Mesendoderm (in vitro differentiated cells): ENCODE results near the gene CLEC4A.
A peak's percentile ranks its signal among the peaks of the same experiment; 100 is the strongest.
"Not testable (repeated sequence)": the region's sequence is repeated elsewhere in the genome, so short reads cannot be mapped to it uniquely, and the experiment has no call there.

ENCODE experiments used
- DNase-seq: peaks from one replicate; pipeline ENCODE4 v3.0.0; 2013
- H2AK5ac ChIP-seq: 2 replicates; pipeline ENCODE4 v1.6.1; 2013; ENCODE audit warnings: low read length, inconsistent platforms
- H2BK120ac ChIP-seq: 2 replicates; pipeline ENCODE4 v1.6.1; 2013; ENCODE audit warnings: low read depth, mild to moderate bottlenecking, low read length, moderate library complexity, mixed read lengths
- H2BK15ac ChIP-seq: replicated peaks from 2 replicates; pipeline ENCODE4 v1.6.1; 2013; ENCODE audit warnings: low read depth, mild to moderate bottlenecking, moderate library complexity
- H2BK5ac ChIP-seq: 2 replicates; pipeline ENCODE4 v1.6.1; 2013; ENCODE audit warnings: low read length, inconsistent platforms
- H3K18ac ChIP-seq: 2 replicates; pipeline ENCODE4 v1.6.1; 2013; ENCODE audit warnings: mild to moderate bottlenecking, low read length, mixed read lengths
- H3K23ac ChIP-seq: one replicate; pipeline ENCODE4 v1.6.1; 2013; ENCODE audit warnings: low read length
- H3K27ac ChIP-seq: 2 replicates; pipeline ENCODE4 v1.5.1; 2013; ENCODE audit warnings: low read depth, mild to moderate bottlenecking, inconsistent platforms, low read length, moderate library complexity
- H3K27me3 ChIP-seq: 2 replicates; pipeline ENCODE4 v1.6.1; 2013; ENCODE audit warnings: low read length, control low read depth, mild to moderate bottlenecking, inconsistent platforms; ENCODE audit not compliant: insufficient read depth, poor library complexity
- H3K36me3 ChIP-seq: 2 replicates; pipeline ENCODE4 v1.6.1; 2013; ENCODE audit warnings: low read length, inconsistent platforms; ENCODE audit not compliant: control insufficient read depth, insufficient read depth
- H3K4ac ChIP-seq: one replicate; pipeline ENCODE4 v1.6.1; 2013; ENCODE audit warnings: low read depth, mild to moderate bottlenecking, low read length, moderate library complexity
- H3K4me1 ChIP-seq: 2 replicates; pipeline ENCODE4 v1.6.1; 2013; ENCODE audit warnings: low read depth, low read length, inconsistent platforms; ENCODE audit not compliant: control insufficient read depth
- H3K4me2 ChIP-seq: 2 replicates; pipeline ENCODE4 v1.6.1; 2013; ENCODE audit warnings: low read length
- H3K4me3 ChIP-seq: 2 replicates; pipeline ENCODE4 v1.5.1; 2013; ENCODE audit warnings: mild to moderate bottlenecking, low read length
- H3K56ac ChIP-seq: one replicate; pipeline ENCODE4 v1.6.1; 2013; ENCODE audit warnings: low read length
- H3K79me1 ChIP-seq: 2 replicates; pipeline ENCODE4 v1.6.1; 2013; ENCODE audit warnings: low read length, inconsistent platforms
- H3K79me2 ChIP-seq: 2 replicates; pipeline ENCODE4 v1.6.1; 2013; ENCODE audit warnings: mild to moderate bottlenecking, low read length; ENCODE audit not compliant: control insufficient read depth, insufficient read depth
- H3K9ac ChIP-seq: 2 replicates; pipeline ENCODE4 v1.6.1; 2013; ENCODE audit warnings: low read length, inconsistent platforms
- H4K5ac ChIP-seq: one replicate; pipeline ENCODE4 v1.6.1; 2013; ENCODE audit warnings: low read length
- H4K8ac ChIP-seq: one replicate; pipeline ENCODE4 v1.6.1; 2013; ENCODE audit warnings: low read depth, mild to moderate bottlenecking, control low read depth, low read length, moderate library complexity
- WGBS: extraction: QIAGEN DNeasy Blood & Tissue Kit; methylation state at CpG from one replicate; pipeline ENCODE4 v1.1.7; 2013; ENCODE audit warnings: low lambda C conversion rate, missing lambda C conversion rate; ENCODE audit not compliant: insufficient coverage; ENCODE audit errors: extremely low coverage; 5-methylcytosine and 5-hydroxymethylcytosine counted together

The CLEC4A gene

DNA sequence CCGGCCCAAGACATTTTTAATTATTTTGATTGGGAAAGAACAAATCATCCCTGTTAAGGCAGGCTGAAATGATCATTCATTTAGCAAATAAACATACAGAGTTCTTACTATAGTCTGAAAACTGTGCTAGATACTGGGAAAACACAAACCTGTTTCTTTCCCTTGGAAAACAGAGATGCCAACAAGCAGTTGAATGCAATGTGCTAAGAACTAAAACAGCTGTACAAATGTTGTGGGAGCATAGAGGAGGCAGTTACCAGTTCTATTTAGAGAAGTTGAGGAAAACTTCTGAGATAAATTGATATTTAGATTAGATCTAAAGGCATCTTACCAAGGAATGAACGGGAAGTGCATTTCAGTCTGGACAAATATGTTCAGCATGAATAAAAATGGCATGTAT lies 44.5 kb upstream of the CLEC4A start:
- Histone ChIP-seq H2BK120ac (no peak overlapping the region), H3K4me3 (no peak overlapping the region), H3K4me2 (no peak overlapping the region), H3K79me2 (peaks cover 12% of the 10 kb centered on the region), H3K4me1 (peaks cover 3% of the 10 kb centered on the region), H3K4ac (no peak overlapping the region), H2AK5ac (no peak overlapping the region), H3K9ac (no peak overlapping the region), H3K36me3 (no peaks in the 10 kb centered on the region), H3K23ac (no peak overlapping the region), H3K27me3 (no peaks in the 10 kb centered on the region), H3K27ac (no peak overlapping the region), H2BK15ac (no peak overlapping the region), H4K5ac (no peak overlapping the region), H3K56ac (no peak overlapping the region), H4K8ac (no peak overlapping the region), H3K79me1 (peaks cover 2% of the 10 kb centered on the region), H2BK5ac (no peak overlapping the region), H3K18ac (no peak overlapping the region)
- WGBS = no CpG with 5 or more reads among the region's 2 CpGs
- DNase-seq = no peak

DNA sequence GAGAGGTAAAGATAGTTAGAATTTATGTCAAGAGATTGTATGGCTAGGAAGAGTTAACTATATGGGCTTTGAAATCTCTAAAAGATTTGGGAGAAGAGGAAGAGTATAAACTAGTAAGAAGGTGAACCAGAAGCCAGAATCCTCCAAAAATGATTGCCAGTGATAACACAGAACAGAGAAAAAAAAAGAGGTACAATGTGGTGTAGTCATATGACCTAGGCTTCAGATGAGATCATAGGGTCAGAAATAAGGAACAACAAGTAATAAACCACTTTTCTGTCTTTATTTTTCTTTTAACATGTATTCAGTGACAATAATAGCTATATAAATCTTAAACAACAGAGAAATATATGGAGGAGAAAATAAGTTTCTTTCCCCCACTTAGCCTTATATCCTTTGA lies 43.3 kb upstream of the CLEC4A start:
- no peaks in the 10 kb centered on the region for H3K27me3 ChIP-seq
- H3K27ac ChIP-seq = no peak overlapping the region
- no peak for DNase-seq
- no peak overlapping the region for H3K23ac ChIP-seq
- H3K4me2 ChIP-seq = no peak overlapping the region
- peaks cover 3% of the 10 kb centered on the region for H3K4me1 ChIP-seq
- H3K4me3 ChIP-seq = no peak overlapping the region
- H2BK15ac ChIP-seq = no peak overlapping the region
- no peak overlapping the region for H4K5ac ChIP-seq
- H3K79me2 ChIP-seq = peaks cover 15% of the 10 kb centered on the region
- no peak overlapping the region for H2AK5ac ChIP-seq
- H3K9ac ChIP-seq = no peak overlapping the region
- H2BK5ac ChIP-seq = no peak overlapping the region
- H3K56ac ChIP-seq = no peak overlapping the region
- no peak overlapping the region for H3K4ac ChIP-seq
- peaks cover 2% of the 10 kb centered on the region for H3K79me1 ChIP-seq
- no peaks in the 10 kb centered on the region for H3K36me3 ChIP-seq
- H2BK120ac ChIP-seq = no peak overlapping the region
- no peak overlapping the region for H3K18ac ChIP-seq
- no peak overlapping the region for H4K8ac ChIP-seq

DNA sequence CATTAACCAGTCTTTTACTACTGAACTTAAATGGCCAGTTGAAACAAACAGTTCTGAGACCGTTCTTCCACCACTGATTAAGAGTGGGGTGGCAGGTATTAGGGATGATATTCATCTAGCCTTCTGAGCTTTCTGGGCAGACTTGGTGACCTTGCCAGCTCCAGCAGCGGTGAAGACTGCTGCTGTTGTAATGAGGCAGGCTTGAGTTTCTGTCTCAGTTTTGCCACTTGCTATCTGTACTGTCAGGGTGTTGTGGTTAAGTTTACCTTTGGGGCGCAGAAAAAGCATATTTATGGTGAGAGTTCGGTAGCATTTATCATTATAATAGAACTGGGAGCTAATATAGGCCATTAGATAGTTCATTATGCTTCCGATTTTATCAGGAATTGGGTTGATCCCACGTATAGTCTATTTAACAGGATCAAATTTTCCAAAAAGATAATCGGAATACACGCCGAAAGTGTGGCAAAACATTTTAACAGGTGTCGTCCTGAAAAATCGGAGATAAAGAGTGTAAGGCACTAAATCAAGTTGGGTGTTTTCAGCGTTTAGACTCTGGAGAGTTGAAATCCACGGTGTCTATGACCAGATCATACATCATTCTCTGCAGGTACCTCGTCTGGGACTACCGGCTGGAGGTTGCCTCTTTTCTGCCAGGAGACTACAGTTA lies 42.0 kb upstream of the CLEC4A start:
- peak overlapping the region; percentile 69 for H3K18ac ChIP-seq
- H2BK120ac ChIP-seq = no peak overlapping the region
- H3K27ac ChIP-seq = peak overlapping the region; percentile 76
- no peak overlapping the region for H3K23ac ChIP-seq
- peaks cover 2% of the 10 kb centered on the region for H3K79me1 ChIP-seq
- peak overlapping the region; percentile 87 for H3K9ac ChIP-seq
- H2BK15ac ChIP-seq = no peak overlapping the region
- peak overlapping the region; percentile 50 for H3K4ac ChIP-seq
- H3K4me1 ChIP-seq = peaks cover 3% of the 10 kb centered on the region
- H2AK5ac ChIP-seq = no peak overlapping the region
- WGBS = no CpG with 5 or more reads among the region's 15 CpGs
- H3K79me2 ChIP-seq = peaks cover 15% of the 10 kb centered on the region
- no peak for DNase-seq
- no peak overlapping the region for H4K5ac ChIP-seq
- H4K8ac ChIP-seq = no peak overlapping the region
- H3K27me3 ChIP-seq = no peaks in the 10 kb centered on the region
- H3K36me3 ChIP-seq = no peaks in the 10 kb centered on the region
- H3K4me2 ChIP-seq = peak overlapping the region; percentile 68
- H3K56ac ChIP-seq = peak overlapping the region; percentile 95
- no peak overlapping the region for H2BK5ac ChIP-seq
- H3K4me3 ChIP-seq = peak overlapping the region; percentile 93

DNA sequence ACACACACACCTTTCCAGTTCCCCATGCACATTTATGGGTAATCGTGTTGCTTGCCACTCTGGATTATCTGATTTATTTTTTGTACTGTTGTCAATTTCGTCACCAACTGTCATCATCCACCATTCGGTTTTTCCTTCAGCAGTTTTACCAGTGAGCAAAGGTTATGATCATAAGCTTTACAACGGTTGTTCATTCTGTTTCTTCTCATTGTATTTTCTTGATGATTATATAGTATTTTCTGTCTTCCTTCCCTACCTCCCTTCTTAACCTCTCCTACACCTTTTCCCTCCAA lies 40.7 kb upstream of the CLEC4A start:
- Histone ChIP-seq H3K9ac (peak overlapping the region; percentile 79), H2AK5ac (no peak overlapping the region), H3K56ac (peak overlapping the region; percentile 97), H4K5ac (no peak overlapping the region), H3K4me3 (peak overlapping the region; percentile 93), H3K4me1 (peaks cover 3% of the 10 kb centered on the region), H2BK5ac (no peak overlapping the region), H4K8ac (no peak overlapping the region), H2BK120ac (no peak overlapping the region), H3K4me2 (peak overlapping the region; percentile 65), H3K79me2 (peaks cover 16% of the 10 kb centered on the region), H3K27ac (no peak overlapping the region), H3K4ac (no peak overlapping the region), H2BK15ac (no peak overlapping the region), H3K23ac (no peak overlapping the region), H3K27me3 (no peaks in the 10 kb centered on the region), H3K79me1 (peaks cover 2% of the 10 kb centered on the region), H3K36me3 (no peaks in the 10 kb centered on the region), H3K18ac (no peak overlapping the region)
- DNase-seq = no peak
- WGBS = no CpG with 5 or more reads among the region's 4 CpGs

DNA sequence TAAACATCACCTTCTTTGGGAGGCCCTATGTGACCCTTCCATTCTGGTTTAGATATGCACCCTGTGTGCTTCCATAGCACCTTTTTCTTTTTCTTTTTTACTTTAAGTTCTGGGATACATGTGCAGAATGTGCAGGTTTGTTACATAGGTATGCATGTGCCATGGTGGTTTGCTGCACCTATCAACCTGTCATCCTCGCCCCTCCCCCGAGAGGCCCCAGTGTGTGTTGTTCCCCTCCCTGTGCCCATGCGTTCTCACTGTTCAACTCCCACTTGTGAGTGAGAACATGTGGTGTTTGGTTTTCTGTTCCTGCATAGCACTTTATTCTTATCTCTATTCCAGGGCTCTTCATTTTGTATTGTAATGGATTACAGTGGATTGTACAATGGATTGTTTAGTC lies 39.1 kb upstream of the CLEC4A start:
- H2BK5ac ChIP-seq, H3K18ac ChIP-seq, H3K4me1 ChIP-seq, H2BK15ac ChIP-seq, H2BK120ac ChIP-seq, H4K5ac ChIP-seq, H4K8ac ChIP-seq, H3K23ac ChIP-seq, H3K9ac ChIP-seq, H3K4me3 ChIP-seq, H3K4me2 ChIP-seq, H3K27me3 ChIP-seq, H3K27ac ChIP-seq, DNase-seq, H3K79me1 ChIP-seq, H3K56ac ChIP-seq, H3K36me3 ChIP-seq, H3K4ac ChIP-seq, H2AK5ac ChIP-seq: not testable (repeated sequence)
- no CpG with 5 or more reads among the region's 3 CpGs for WGBS
- peaks cover 18% of the 10 kb centered on the region for H3K79me2 ChIP-seq

DNA sequence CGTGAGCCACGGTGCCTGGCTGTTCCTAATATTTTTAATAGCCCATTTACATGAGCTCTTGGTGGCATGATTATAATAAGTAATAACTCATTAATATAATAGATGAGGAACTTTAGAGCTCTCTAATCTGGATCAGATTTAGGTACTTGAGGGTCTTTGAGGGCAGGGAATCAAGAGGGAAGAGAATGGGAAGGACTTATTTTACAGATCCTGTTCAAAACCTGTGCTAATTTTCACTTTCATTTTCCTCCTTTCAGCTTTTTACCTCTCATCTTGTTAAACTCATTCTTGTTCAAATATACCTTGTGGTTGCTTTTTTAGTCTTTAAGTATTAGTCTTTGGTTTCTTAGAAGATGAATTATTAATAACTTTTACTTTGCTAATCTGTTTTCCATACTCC lies 35.8 kb upstream of the CLEC4A start:
- H2AK5ac ChIP-seq = no peak overlapping the region
- peaks cover 3% of the 10 kb centered on the region for H3K36me3 ChIP-seq
- H3K4me1 ChIP-seq = peaks cover 1% of the 10 kb centered on the region
- H4K8ac ChIP-seq = no peak overlapping the region
- no peak overlapping the region for H3K4me3 ChIP-seq
- no peak overlapping the region for H2BK120ac ChIP-seq
- no peaks in the 10 kb centered on the region for H3K27me3 ChIP-seq
- DNase-seq = no peak
- WGBS = no CpG with 5 or more reads among the region's 2 CpGs
- peaks cover 13% of the 10 kb centered on the region for H3K79me2 ChIP-seq
- no peak overlapping the region for H3K27ac ChIP-seq
- no peak overlapping the region for H3K9ac ChIP-seq
- no peak overlapping the region for H2BK15ac ChIP-seq
- no peak overlapping the region for H3K18ac ChIP-seq
- H3K56ac ChIP-seq = no peak overlapping the region
- H3K4me2 ChIP-seq = no peak overlapping the region
- no peak overlapping the region for H3K4ac ChIP-seq
- H3K79me1 ChIP-seq = peaks cover 4% of the 10 kb centered on the region
- H4K5ac ChIP-seq = no peak overlapping the region
- no peak overlapping the region for H3K23ac ChIP-seq
- no peak overlapping the region for H2BK5ac ChIP-seq
